SW 1271 (cell line): ENCODE data around the gene EIPR1.

ENCODE experiments used
- DNase-seq, 2 experiments: peaks; one replicate each; lab custom pipeline; 2025; lab: John Stamatoyannopoulos, UW

EIPR1 gene

DNA sequence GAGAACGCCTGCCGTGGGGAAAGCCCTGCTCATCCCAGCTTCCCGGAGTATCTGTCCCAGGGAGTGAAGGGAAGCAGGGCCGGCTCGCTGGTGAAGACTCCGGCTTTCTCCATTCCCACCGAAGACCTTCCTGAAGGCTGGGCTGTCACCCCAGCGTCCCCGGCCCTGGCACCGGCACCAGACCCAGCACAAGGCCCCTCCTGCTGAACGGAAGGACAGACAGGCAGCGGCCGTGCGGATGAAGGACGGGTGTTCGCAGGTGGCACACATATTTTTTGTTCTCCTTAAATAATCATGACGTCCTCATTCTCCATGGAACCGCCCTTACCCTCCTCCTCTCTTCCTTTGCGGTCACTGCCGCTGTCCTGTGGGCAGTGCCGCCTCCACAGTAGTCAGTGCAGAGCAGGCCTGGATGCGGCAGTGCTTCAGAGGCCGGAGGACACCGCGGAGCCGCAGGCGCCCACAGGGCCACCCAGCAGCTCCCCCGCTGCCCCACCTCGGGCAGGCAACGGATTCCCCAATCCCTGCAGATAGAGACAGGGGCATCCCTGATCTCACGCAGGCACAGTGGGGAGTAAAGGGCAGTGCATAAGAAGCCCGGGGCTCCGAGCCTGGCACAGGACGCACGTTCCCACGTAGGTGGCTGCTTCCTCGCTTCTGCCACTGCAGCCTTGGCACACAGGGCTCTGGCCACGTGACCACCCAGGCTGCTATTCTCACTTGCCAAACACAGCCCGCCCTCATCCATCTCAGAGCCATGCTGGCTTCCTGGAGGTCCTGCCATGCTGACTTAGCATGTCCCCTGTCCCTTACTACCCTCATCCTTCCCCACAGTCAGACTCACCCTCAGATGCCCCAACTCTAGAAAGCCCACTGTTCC, 229.7 kb downstream of the EIPR1 start:
- DNase-seq, result no peak

DNA sequence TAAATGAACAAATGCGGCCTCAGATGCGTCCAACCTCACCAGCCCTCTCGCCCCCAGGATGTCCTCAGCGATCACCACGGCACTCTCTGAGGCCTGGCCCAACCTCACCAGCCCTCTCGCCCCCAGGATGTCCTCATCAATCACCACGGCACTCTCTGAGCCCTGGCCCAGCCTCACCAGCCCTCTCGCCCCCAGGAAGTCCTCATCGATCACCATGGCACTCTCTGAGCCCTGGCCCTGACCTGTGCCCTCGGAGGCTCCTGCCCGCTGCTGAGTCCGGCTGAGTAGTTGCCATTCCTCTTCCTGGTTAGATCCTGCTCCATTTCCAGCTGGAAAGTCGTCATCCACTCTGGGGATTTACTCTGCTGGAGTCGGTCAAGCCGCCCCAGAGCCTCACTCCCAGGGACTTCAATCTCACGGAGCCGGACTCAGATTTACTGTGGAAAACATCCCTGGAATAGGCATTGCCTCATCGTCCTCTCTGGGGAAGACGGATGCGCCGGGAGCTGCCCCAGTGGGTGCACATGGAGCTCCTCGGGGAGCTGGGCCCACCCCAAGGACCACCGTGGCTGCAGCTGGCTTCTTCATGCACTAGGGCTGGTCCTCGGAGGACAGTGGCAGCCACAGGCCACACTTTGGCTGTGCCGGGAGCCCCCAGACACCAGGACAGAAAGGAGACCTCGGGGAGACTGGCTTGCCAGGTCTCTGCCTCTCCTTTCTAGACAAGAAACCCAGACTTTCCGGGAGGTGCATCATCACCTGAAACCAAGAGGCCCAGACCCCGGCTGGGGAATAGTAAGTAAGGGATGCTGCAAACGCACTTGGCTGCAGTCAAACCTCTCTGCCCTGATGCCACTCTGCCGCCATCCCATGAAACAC, 230.6 kb downstream of the EIPR1 start:
- no peak for DNase-seq

DNA sequence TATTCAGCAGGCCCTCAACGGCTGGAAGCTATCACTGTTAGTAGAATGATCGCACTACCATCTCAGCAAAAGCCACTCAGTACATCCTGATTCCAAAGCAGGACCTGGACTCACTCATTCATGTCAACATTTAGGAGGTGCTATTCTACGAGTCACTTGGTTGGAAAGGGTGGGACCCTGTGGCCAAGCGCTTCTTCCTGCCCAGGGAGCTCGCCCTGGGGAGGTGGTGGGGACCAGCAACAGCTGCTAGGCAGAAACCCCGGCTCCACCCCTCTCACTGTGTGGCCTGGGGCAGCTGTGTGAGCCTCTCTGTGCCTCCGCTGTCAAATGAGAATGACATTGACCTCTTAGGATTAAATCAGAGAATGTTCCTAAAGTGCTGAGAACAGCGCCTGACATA, 231.4 kb downstream of the EIPR1 start:
- DNase-seq, result no peak

DNA sequence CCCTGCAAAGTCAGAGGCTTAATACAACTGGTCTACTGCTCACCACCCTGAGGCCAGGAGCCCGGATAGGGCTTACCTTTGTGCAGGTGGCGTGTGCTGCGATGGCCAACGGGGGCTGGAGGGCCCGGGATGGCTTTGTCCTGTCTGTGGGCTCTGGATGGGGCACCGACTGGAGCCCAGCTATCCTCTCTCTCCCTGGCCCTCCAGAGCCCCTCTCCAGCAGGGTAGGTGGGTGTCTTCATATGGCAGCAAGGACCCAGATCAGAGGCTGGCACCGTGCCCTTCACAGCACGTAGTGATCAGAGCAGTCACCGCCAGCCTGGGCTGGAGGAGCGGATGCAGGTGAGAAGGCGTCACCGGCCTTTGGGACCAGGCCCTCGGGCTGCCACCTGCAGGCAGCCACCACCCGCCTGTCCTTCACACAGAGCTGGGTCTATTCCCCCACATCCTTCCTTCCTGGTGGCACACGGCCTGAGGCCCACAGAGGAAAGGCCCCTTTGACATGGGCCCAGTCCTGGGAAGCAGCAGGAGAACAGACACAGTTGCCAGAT, 232.1 kb downstream of the EIPR1 start:
- DNase-seq, result no peak

DNA sequence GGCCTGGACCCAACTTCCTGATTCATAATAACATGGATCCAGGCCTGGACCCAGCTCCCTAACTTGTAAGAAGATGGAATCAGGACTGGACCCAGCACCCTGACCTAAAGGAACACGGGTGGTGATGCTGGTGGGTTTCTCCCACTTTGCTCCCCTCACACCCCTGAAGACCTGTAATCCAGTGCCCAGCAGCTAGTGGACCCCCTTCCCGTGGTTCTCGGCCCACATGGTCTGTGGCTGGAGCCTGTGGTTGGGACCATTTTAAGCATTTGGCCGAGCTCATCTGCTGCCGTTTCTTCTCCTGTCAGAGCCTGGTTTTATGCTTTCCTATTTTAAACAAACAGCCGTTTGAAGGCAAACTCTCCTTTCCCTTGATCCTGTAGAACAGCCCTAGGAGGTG, 232.8 kb downstream of the EIPR1 start:
- no peak for DNase-seq

DNA sequence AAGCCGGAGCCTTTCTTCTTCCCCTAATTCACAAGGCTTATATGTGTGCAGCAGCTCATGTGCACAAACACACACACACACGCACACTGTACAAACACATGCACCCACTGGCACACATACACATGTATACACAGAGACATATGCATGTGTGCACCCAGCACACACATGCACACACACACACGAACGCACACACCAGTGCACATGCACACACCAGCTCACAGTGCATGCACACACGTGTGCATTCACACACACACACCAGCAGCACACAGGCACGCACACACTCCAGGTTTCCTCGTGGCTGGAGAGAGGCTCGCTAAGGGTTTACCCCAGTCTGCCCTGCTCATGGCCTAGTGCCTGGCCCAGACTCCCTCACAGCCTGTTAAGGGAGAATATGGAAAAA, 234.0 kb downstream of the EIPR1 start:
- no peak for DNase-seq

DNA sequence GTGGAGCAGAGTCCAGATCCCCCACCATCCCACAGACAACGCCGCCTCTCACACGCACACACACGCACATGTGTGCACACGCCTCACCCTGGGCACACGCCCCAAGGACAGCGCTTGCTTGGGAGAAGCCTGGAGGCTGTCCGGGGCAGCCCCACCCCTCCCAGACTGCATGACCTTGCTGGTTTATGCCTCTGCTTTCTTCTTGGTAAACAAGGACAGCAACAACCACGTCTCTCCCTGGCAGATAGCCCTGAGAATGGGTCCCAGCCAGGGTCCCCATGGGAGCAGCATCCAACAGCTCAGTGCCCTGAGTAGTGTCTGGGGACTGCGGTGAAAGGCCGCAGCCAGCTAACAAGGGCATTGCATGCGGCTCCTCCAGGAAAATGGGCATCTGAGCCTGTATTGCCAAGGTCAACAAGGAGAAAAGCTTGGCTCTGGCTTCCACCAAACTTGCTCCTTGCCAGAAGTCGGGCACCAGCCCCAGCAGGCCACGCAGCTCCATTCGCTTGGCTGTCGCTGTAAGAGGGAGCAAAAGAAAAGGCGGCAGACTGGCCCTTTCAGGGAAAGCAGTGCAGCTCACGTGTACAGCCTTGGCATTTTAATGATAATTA, 234.6 kb downstream of the EIPR1 start:
- DNase-seq, result no peak

DNA sequence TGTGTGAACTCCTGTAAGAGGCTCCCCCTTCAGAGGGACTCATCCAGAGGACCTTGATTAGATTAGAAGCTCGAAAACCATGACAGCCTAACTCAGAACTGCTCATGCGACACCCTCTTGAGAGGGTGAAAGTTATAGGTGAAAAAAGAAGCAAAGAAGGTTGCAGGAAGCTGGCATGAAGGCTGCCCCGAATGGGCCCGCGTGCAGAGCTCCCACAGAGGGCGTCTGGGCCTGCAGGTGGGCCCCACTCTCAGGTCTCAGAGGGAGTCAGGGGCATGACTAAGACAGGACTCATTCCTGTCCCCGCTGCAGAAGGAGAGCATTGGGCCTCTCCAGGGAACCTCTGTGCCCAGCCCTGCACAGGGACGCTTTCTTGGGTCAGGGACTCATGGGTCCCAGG, 235.4 kb downstream of the EIPR1 start:
- no peak for DNase-seq

DNA sequence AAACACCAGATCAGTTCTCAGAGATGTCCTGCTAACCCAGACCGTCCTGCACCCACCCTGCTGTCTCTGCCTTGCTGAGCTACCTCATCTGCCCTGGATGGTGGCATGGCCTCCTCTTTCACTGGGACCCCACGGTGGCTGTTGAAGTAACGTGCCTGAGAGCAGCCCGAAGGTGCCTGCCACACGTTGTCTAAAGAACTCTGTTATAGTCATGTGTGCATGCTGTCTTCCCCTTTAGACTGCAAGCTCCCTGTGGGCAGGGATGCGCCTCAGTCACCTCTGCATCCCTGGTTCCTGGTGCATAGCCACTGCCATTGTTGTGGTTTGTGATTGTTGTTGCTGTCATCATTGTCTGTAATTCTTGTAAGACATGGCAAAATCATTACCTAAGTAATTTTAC, 235.9 kb downstream of the EIPR1 start:
- DNase-seq, result no peak

DNA sequence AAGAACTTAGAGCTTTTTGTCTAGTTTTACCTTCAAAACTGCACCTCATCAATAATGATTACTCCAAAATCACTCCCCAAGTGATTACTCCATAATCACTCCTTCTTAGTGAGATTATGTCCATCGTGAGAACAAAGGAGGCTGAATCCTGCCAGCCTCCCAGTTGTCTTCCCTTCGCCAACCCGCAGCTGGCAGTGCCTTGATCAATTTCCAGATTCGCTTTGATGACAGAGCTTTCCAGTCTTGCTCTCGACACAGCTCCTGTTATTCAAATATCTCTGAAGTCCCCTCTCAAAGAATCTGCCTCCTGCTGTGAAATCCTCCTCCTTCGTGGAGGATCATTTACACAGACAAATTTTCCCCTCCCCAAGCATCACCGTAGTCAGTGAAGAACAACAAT, 237.7 kb downstream of the EIPR1 start:
- DNase-seq, result no peak
